HFFc6 (cell line): Measurements from ENCODE around the gene MCM3AP. TPM values are rescaled to one million over a fixed set of nuclear protein-coding genes. Genes with fewer than 3 reads are reported as not detected.

Experiments used
- DNase-seq: peaks from one replicate; pipeline ENCODE4 v3.0.0-alpha.2; 2018
- H3K27ac Mint-ChIP-seq: 2 replicates; pipeline ENCODE4 v1.8.0; 2020; ENCODE audit warnings: mild to moderate bottlenecking, mixed read lengths
- H3K27me3 Mint-ChIP-seq: 2 replicates; pipeline ENCODE4 v1.8.0; 2021; ENCODE audit warnings: mild to moderate bottlenecking, moderate library complexity, mixed read lengths; ENCODE audit not compliant: insufficient read depth
- H3K36me3 Mint-ChIP-seq: 2 replicates; pipeline ENCODE4 v1.8.0; 2021; ENCODE audit warnings: low read depth, mixed read lengths
- H3K4me1 Mint-ChIP-seq: 2 replicates; pipeline ENCODE4 v1.8.0; 2020; ENCODE audit warnings: low read depth, mixed read lengths
- H3K4me3 Mint-ChIP-seq: 2 replicates; pipeline ENCODE4 v1.8.0; 2020; ENCODE audit warnings: mild to moderate bottlenecking, moderate library complexity, mixed read lengths
- H3K9me3 Mint-ChIP-seq: 2 replicates; pipeline ENCODE4 v1.8.0; 2020; ENCODE audit warnings: mild to moderate bottlenecking, mixed read lengths
- total RNA-seq, 6 experiments: library from RNA; stranded (reverse); fragmentation: NEBNext Ultra II Directional; extraction: Animal tissue kit (Norgen Biotek cat#: 25700); gene quantifications; 2 replicates in 1 of 6; 3 replicates in 5 of 6; pipeline ENCODE4 v1.2.3, GENCODE V29; 2021
- TF ChIP-seq, protein P1 (sequence below): fragments of 200-600 bp; sonication (generic); IDR thresholded peaks from 2 replicates; pipeline ENCODE4 v1.5.0; 2021; ENCODE audit warnings: antibody characterized with exemption, mild to moderate bottlenecking

MCM3AP gene
- total RNA-seq, 6 experiments from 2014 or later = 85.7 to 91.8 (median 86.9) TPM

DNA sequence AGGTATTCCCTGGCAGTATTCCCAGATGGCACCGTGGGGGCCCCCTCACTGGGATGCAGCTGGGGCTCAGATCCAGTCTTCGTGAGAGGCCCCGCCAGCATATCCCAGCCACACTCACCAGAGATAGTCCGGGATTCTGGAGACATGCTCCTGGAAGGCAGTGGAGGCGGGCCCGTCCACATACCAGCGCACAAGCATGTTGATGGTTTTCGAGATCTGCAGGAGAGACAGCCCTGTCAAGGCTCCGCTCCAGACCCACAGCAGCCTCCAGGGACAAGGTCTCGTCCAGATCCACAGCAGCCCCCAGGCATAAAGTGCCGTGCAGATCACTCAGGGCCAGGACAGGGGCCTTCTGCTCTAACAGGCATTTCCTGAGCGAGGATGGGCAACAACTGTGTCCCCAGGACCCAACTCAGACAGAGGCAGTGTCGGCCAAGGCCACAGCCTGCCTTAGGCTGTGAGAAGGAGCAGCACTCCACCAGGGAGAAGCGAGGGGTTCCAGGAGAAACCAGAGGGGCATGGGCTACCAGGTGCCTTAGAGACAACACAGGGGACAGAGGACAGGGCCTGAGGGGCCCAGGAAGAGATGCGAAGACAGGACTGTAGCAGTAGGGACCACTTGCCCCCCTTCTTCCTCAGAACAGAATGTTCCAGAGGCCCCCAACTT, 71.7 kb downstream of the MCM3AP start:
- H3K4me3 Mint-ChIP-seq = no peak overlapping the region
- no peaks in the 10 kb centered on the region; the same call in 1 of the 2 replicates for H3K36me3 Mint-ChIP-seq
- DNase-seq = no peak
- H3K27me3 Mint-ChIP-seq = no peaks in the 10 kb centered on the region
- no peaks in the 10 kb centered on the region for H3K9me3 Mint-ChIP-seq
- TF ChIP-seq, protein P1, sequence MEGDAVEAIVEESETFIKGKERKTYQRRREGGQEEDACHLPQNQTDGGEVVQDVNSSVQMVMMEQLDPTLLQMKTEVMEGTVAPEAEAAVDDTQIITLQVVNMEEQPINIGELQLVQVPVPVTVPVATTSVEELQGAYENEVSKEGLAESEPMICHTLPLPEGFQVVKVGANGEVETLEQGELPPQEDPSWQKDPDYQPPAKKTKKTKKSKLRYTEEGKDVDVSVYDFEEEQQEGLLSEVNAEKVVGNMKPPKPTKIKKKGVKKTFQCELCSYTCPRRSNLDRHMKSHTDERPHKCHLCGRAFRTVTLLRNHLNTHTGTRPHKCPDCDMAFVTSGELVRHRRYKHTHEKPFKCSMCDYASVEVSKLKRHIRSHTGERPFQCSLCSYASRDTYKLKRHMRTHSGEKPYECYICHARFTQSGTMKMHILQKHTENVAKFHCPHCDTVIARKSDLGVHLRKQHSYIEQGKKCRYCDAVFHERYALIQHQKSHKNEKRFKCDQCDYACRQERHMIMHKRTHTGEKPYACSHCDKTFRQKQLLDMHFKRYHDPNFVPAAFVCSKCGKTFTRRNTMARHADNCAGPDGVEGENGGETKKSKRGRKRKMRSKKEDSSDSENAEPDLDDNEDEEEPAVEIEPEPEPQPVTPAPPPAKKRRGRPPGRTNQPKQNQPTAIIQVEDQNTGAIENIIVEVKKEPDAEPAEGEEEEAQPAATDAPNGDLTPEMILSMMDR = no peak
- H3K27ac Mint-ChIP-seq = no peak overlapping the region
- no peaks in the 10 kb centered on the region for H3K4me1 Mint-ChIP-seq

DNA sequence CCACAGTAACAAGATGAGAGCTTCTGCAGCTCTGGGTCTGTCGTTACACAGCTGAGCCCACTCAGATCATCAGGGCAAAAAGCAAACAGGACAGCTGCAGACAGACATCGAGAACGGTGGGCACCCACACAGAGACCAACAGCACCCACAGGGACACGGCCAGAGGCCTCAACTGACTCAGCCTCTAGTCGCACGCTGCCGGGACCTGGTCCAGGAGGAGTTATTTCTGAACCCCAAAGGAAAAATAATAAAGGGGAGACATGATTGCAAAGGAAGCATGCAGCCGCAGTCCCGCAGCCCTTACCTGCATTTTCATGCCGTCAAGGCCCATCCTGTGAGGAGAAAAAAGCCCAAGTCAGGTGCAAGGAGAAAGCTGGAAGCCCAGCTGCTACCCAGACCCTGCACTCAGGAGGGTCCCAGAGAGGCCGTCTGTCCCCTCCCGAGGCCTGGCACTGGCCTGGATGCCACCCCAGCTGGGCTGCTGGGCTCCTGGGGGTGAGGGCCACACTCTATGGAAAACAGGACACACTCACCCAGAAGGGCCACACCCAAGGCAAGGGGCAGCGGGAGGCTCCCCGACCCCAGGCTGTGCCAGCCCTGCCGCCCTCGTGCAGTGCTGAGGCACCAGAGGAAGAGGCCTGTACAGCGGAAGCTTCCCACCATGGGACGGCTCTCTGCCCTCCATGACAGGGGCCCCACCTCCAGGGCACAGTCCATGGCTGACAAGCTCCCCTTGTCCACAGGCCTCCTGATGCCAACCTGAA, 72.5 kb downstream of the MCM3AP start:
- H3K4me1 Mint-ChIP-seq = no peaks in the 10 kb centered on the region
- H3K9me3 Mint-ChIP-seq = no peaks in the 10 kb centered on the region
- no peak overlapping the region for H3K27ac Mint-ChIP-seq
- DNase-seq = no peak
- H3K36me3 Mint-ChIP-seq = peaks cover 1% of the 10 kb centered on the region; the same call in 1 of the 2 replicates
- no peak overlapping the region for H3K4me3 Mint-ChIP-seq
- H3K27me3 Mint-ChIP-seq = no peaks in the 10 kb centered on the region
- TF ChIP-seq, protein P1 = no peak

DNA sequence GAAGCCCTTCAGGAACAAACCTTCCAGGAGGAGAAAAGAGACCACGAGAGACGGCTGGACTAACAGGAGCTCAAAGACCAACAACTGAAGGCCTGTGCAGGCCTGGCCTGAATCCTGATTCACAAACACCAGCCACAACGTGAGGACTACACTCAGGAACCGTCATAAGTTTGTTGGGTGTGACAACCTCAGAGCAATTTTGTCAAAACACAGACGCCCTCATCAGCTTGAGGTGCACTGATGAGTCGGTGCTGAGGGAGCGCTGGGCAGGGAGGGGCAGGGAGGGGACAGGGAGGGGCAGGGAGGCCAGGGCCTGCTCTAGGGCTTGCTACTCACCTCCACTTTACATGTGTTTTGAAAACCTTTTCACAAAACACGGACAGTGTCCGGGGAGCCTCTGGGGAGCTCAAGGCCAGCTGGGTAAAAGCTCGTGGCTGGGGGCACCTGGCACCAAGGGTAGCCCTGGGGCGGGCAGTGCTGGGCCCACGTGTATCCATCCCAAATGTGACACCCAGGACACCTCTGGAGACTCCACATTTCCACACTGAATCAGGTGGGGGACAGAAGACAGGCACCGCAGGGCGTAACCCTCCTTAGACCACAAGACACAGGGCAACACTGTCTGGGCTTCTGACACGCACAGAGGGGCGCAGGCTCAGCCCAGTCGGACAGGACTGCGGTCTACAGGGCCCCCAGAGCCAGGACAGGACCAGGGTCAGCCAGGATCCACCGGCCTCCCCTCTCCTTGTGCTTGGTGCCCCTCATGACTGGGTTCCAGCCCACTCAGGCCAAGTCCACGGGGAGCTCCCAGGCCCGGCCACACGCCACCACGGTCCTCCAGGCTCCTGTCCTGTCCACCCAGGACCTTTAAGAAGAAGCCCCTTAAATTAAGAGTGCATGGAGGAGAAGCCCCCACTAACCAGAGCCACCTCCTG, 73.4 kb downstream of the MCM3AP start:
- peak overlapping the region; percentile 9; the same call in 1 of the 2 replicates for H3K27ac Mint-ChIP-seq
- TF ChIP-seq, protein P1 = no peak
- peaks cover 5% of the 10 kb centered on the region; the same call in 1 of the 2 replicates for H3K36me3 Mint-ChIP-seq
- H3K9me3 Mint-ChIP-seq = no peaks in the 10 kb centered on the region
- DNase-seq = no peak
- no peaks in the 10 kb centered on the region for H3K4me1 Mint-ChIP-seq
- no peaks in the 10 kb centered on the region for H3K27me3 Mint-ChIP-seq
- no peak overlapping the region for H3K4me3 Mint-ChIP-seq

DNA sequence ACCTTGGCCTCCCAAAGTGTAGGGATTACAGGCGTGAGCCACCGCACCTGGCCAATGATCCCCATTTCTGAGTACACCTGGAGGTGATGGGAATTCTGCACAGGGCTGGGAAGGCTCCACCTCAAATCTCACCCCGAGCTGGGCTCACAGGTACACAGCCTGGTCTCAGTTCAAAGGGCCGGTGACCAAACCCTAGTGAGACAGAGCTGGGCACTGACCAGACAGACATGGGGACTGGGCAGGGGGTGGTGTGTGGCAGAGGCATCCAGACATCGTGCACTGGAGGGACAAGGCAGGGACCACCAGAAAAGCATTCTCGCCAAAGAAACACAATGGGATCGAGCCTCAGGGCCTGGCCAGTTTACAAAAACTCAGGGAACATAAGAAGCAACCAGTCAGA, 74.0 kb downstream of the MCM3AP start:
- H3K27me3 Mint-ChIP-seq = no peaks in the 10 kb centered on the region
- H3K27ac Mint-ChIP-seq = peak overlapping the region; percentile 9; the same call in 1 of the 2 replicates
- TF ChIP-seq, protein P1 = no peak
- H3K36me3 Mint-ChIP-seq = peaks cover 5% of the 10 kb centered on the region; the same call in 1 of the 2 replicates
- no peaks in the 10 kb centered on the region for H3K9me3 Mint-ChIP-seq
- no peak for DNase-seq
- H3K4me1 Mint-ChIP-seq = no peaks in the 10 kb centered on the region
- no peak overlapping the region for H3K4me3 Mint-ChIP-seq

DNA sequence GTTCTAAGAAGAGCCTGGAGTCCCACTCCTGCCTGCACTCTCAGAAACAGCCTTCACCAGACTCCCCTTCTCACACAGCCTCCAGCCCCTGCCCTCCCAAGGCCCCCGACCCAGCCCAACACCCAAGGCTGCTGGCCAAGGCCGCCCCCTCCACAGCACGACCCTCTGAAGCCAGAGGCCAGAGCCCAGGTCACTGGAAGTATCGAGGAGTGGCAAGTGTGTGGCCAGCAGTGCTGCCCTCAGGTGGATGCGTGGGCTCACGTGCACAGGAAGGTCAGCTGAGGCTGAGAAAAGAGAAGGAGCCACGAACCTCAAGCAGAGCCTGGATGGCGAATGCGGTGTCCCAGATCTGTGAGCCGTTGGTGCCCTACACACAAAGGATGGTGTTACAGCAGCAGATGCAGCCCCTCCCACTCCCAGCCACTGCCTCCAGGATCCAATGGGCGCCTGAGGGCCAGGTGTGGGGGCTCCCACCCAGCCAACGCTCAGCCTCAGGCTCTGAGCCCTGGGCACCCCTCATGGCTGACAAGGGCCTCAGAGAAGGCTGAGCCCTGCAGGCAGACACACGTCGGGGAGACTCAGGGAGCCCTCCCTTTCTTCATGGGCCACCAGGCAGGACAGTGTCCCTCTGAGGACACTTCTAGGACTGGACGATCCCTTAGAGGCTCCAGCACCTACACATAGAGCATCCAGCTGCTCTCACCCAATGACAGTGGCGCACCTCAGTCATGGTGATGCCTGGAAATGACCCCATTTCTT, 74.9 kb downstream of the MCM3AP start:
- Mint-ChIP-seq H3K27me3 (no peaks in the 10 kb centered on the region), H3K4me3 (no peak overlapping the region), H3K36me3 (peaks cover 9% of the 10 kb centered on the region; the same call in 1 of the 2 replicates), H3K27ac (no peak overlapping the region), H3K4me1 (no peaks in the 10 kb centered on the region), H3K9me3 (no peaks in the 10 kb centered on the region)
- TF ChIP-seq, protein P1 = peak; percentile 32; the same call in 1 of the 2 replicates
- no peak for DNase-seq
